ENCODE measurements around the gene SLC16A7. TPM values are rescaled to one million over a fixed set of nuclear protein-coding genes. Genes with fewer than 3 reads are reported as not detected.

Gene SLC16A7
- polyA plus RNA-seq, 3 donors, result 3.2 to 4.1 (median 3.4) TPM

DNA sequence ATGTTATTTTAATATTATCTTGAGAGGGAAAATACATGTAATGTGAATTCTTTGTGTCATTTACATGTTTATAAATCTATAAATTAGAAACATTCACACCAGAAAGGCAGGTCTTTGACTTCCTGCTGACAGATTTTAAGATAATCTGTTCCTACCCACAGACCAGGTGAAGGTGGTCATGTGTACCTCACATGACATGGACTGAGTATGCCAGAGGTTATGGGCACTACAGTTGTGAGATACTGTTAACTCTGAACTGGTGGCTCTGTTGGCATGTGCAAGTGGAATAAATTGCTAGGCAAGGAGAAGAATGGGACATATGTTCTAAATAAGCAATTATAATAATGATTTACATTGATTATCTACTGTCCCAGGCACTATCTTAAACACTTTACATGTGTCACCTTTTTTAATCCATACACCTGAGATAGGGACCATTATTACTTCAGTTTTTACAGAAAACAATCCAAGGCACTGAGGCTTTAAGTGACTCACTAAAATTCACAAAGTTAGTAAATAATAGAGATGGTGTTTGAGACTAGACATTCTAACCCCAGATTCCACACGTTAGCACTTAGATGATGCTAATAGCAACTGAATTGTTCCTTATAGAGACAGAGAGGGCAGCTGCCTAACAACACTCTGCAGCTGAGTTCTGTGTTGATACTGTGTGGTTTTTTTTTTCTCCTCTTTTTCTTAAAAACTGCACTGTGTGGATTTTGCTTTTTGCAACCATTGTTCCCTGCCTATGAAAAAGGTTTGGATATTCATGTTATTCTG, 23.8 kb downstream of the SLC16A7 start:
- DNase-seq, result no peak

DNA sequence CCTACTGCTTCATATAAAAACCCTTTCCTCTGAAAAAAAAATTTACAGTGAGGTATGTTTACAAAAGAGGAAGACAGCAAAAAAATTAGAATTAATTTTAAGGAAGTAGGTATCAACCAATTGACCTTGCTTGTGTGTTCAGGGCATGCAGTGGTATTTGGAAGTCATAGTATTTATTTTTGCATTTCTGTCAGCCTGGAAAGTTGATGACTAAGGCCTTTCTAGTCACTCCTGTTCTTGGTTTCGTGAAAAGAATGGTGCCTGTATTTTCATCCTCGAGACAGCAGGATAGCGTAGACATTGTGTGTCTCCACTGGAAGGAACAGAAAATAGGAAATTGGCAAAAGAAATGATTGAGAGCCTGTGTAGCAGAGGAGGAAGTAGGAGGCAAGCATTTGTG, 24.5 kb downstream of the SLC16A7 start:
- no peak for DNase-seq

DNA sequence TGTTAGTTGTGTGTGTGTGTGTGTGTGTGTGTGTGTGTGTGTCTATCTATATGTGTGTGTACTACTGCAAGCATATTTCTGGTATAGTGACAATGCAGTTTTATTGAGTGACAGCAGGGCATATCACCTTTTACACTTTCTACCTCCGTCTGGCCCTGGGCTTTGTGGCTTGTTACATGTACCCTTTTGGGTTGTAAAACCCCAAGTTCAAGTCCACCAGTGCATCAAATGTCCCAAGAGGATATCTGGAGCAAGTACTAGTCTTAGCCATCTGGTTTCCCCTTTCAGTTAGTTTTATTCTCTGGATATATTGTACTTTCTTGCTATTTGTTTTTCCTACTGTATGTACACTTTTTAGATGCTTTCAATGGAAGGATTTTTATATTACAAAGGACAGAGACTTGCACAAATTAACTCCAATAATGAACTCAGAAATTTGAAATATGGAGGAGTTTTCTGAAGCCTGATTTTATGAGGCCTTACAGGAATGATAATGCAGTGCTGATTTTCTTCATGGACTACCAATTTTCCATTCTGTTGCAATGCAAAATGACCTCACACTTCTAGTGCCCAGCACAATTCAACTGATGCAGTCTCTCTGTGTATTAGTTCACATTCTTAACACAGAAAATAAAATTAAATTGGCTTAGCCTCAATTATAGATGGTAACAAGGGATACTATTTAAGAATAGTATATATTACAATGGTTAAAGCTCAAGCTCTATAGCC, 29.1 kb downstream of the SLC16A7 start:
- DNase-seq, result no peak

DNA sequence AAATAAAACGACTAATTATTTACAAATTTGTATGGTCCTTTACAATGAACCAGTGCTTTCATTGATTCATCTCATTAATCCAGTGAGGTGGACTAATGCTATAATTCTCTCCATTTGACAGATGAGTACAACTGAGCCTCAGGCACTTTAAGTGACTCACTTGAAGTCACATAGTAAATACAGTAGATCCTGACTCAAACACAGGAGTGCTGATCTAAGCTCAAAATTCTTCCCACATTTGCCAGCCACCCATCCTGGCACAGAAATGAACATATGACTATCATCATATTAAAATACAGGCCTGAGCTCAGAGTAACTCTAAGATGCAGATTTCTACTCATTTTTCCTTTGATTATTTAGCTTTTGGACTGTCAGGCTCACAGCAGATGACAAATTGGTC, 30.6 kb downstream of the SLC16A7 start:
- no peak for DNase-seq

DNA sequence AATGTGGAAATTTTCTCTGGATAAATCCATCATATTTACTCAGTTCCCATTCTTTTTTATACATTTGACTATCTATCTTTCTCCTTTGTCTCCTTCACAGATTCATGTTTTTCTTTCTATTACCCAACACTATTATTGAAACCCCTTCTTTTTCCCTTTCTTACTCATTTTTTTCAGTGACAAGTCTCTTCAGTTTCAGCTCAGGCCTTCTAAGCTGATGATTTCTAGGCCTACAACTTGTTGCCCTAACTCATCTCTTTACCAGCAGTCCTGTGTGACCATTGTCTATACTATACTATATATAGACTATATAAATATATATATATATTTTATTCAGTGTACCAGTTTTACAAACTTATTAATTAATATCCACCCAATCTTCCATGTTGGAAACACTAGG, 31.8 kb downstream of the SLC16A7 start:
- DNase-seq, result no peak

DNA sequence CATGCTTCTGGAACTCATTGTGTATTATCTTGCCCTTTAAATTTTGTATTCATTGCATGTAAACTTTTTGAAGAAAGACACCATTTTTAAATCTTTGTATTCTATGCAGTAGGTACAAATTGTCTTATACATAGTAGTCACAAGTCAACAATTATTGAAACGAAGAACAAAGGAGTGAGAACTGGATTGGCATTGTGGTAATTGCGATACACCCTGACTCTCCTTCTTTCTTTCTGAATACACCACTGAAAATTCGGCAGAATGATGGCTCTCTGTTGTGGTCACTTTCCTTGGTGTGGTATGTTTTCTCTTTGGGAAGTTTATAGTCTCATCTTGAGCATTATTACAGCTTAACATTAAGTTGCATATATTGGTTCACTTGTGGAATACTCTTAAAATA, 34.1 kb downstream of the SLC16A7 start:
- DNase-seq, result no peak

DNA sequence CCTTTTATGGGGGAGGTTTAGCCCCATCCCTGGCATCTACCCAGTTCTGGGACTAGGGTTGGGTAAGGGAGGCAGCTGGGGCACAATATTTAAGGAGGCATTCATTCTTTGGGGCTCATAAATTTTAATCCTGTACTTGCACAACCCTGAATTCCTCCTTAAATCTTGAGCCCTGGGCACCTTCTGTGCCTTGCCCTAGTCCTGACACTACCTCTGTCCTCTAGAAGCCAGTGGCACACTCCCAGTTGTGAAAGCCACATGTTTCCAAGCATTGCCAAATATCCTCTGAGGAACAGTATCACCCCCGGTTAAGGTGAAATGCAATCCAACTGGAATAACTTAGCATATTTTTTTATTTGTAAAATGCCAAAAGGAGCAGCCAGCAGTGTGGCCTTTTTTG, 36.6 kb downstream of the SLC16A7 start:
- DNase-seq, result no peak

DNA sequence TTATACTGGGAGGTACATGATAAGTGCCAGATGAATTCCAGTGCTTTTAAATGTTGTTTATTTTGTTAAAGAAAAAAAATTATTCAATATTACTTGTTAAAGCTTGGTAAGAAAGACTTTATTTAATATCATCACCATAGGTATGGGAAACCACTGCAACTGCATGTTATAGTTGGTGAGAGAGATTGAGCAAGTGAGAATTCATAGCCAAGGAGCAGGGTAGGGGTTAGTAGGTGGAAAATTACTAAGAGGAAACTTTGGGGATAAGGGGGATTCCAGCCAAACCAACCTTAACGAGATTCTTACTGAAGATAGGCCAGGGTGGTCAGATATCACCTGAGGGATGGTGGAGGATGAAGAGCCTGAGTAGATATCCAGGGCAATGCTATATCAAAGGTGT, 38.4 kb downstream of the SLC16A7 start:
- no peak for DNase-seq

DNA sequence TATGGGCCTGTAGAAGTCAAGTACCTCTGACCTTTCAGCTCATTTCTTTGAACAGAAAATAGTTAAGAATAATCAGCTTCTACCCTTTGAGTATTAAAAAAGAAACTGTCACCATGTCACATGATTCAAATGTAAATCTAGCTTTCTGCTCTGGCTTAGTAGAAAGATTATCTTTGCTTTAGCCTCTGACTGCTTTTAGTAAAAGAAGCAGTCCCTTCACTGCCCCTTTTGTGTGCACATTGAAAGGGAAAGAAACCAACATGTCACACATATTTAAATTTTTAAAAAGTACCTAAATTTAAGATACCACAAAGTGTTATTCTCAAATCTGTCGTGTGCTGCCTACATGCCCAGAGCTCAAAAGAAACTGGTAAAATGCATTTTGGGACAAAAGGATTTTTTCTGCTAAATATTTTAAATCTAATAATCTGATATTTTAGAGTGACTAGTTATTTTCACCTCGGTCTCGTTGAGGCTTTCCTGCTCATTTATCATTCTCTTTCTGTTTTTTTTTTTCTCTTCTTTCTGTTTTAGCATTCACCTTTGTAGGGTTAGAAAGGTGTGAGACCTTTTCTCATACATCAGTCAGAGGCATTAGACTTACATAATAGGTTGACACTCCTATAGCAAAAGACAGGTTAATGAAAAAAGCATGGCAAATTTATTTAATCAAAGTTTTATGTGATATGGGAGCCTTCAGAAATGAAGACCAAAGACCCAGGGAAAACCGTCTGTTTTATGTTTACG, 41.3 kb downstream of the SLC16A7 start:
- DNase-seq, result no peak

DNA sequence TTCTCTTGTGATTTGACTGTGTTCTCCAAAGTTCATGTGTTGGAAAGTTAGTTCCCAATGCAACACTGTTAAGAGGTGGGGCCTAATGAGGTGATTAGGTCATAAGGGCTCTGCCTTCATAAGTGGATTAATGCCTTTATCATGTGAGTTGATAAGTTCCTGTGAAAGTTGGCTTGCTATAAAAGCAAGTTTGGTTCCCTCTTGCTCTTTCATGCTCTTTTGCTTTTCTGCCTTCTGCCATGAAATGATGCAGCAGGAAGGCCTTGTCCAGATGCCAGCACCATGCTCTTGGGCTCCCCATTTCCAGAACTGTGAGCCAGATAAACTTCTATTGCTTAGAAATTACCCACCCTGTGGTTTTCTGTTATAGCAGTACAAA, 41.9 kb downstream of the SLC16A7 start:
- DNase-seq, result no peak

DNA sequence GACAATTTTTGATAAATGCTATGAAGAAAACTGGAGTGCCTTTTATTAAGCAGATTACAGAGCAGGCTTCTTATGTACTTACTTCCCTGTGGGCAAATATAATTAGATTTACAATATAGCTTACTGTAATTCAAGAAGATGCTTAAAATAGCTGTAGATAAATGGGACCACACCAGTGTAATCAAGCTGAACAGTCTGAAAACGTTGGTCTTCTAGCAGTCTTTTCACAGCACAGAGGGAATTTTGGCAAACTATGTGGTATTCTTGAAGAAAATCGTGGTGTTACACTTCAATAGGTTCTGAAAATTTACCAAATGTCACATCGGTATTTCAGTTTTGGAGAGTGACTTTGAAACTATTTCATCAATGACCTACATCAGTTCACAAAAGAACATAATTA, 47.7 kb downstream of the SLC16A7 start:
- DNase-seq, result no peak

DNA sequence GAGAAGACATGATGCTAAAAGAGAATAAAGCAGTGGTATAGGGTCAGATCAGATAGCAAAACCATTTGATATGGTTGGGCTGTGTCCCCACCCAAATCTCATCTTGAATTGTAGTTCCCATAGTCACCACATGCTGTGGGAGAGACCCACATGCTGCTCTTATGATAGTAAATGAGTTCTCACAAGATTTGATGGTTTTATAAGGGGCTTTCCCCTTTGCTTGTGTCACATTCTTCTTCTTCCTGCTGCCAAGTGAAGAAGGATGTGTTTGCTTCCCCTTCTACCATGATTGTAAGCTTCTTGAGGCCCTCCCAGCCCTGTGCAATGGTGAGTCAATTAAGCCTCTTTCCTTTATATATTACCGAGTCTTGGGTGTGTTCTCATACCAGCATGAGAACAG, 49.4 kb downstream of the SLC16A7 start:
- no peak for DNase-seq

DNA sequence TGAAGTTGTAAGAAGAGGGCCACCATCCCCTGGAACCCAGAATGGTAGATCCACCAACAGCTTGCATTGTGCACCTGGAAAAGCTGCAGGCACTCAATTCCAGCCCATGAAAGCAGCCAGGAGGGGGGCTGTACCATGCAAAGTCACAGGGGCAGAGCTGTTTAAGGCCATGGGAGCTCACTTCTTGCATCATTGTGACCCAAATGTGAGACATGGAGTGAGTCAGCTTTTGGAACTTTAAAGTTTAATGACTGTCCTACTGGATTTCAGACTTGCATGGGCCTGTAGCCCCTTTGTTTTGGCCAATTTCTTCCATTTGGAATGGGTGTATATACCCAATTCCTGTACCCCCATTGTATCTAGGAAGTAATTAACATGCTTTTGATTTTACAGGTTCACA, 50.8 kb downstream of the SLC16A7 start:
- no peak for DNase-seq

DNA sequence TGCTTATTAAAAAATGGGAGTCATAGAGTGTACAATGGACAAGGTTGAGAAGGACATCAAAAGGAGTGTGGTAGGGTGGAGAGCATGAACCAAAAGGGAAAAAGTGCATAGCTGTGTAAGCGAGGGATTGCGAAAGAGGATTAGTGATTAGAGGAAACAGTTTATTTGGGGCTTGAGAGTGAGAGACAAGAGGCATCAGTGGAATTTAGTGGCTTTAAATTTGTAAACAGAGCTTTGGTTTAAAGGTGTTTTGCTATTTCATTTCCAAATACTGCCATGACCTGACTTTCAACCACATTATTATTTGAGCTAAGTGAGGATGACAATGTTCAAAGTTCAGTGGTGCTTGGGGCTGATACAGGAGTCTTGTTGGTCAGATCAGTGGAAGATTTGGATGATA, 53.4 kb downstream of the SLC16A7 start:
- DNase-seq, result no peak

DNA sequence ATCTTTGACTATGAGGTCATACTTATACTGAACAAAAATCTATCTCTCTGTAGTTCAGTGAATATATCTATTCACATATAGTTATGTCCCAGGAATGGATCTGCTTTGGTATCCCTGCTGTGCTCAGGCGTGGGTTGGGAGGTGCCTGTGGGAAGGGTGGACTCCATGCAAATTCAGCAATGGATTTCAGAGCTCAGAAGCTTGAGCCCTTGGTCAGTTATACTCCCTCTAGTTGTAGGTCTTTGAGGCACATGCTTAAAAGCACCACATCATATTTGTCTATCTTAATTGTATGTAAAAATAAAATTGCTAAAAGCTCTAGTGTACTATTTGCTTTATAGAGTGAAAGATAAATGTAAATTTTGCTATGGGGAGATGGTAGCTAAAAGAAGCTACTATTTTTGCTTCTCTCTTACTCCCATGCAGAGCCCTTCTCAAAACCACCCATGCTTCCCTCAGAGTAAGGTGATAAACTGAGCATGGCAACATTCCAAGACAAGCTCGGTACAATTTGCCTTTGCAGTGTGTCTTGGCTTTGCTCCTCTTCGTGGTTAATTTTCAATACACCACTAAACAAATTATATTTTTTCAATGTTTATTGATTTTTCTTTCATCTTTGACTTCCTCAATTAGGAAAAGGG, 54.9 kb downstream of the SLC16A7 start:
- DNase-seq, result no peak

DNA sequence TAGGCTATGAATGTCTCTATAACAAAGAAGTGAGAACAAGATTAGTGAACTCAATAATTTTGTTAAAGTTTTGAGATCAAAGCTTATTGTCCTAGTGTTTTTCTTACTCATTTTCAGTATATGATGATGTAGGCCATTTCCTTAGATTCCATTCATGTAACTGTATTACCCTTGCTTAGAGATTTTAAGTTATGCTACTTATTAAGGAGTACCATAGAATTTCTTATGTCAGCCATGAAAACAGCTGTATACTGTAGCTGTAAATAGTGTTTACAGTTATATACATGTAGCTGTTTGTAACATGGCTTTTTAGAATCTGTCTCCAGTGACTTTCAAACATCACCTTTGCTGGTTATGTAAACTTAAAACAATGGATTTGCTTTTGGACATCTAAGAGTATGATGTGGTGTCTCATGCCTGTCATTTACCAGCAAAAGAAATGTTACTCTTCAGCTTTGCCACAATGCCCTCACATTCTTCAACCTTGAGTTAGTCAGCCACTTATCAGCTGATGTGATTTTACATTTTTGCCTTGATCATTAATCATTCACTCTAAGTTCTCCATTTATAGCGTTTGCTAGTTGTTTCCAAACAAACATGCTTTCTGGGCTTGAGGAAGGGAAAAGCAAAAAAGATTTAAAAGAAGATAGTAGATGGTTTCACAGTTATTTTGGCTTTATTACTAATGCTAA, 55.5 kb downstream of the SLC16A7 start:
- peak; percentile 4 for DNase-seq

DNA sequence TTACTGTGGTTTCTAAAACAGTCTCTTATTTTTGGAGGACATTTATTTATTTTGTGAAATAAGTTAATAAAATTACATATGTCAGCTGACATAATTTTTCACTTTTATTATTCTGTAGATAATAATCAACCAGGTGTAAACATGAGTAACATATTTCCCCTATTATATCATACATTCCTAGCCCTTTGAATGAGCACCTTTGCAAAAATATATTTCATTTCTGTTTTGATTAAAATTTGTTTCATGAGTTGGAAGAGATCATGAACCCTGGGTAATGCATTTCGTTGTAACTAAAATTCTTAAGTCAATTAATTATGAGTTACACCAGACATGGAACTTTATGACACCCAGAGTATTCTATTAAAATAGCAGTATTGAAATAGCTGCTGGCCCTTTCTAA, 56.3 kb downstream of the SLC16A7 start:
- DNase-seq, result no peak

DNA sequence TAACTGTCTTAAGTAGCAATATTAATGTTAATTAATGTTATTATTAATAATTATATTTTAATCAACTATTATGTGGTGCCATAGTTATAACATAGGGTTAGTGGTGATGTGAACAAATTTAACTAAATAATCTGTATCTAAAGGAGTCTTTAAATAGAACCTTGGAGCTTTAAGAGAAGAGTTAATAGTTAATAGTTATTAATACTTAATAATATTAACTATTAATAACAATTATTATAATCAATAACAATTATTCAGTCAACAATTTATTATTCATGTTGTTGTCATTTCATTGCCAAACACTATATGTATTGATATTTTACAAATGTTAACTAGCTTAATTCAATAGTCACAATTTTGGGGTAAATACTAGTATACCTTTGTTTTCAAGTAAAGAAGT, 58.2 kb downstream of the SLC16A7 start:
- DNase-seq, result no peak

DNA sequence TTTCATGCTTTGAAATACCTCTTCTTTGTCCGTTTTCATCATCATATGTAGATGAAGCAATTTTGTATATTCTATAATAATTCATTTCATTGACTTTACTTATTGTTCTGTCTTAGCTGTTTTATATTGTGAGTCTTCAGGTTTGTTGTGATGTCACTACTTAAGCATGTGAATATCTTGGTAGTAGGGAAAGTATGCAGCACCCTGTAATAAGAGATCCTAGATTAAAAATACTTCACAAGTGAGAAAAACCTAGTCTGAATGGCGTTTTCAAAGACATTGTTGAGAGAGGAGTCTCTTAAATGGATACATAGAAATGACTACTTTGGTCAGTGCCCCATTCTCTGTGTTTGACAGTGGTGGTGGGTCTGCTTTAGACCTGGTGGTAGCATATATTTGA, 61.4 kb downstream of the SLC16A7 start:
- DNase-seq, result no peak

DNA sequence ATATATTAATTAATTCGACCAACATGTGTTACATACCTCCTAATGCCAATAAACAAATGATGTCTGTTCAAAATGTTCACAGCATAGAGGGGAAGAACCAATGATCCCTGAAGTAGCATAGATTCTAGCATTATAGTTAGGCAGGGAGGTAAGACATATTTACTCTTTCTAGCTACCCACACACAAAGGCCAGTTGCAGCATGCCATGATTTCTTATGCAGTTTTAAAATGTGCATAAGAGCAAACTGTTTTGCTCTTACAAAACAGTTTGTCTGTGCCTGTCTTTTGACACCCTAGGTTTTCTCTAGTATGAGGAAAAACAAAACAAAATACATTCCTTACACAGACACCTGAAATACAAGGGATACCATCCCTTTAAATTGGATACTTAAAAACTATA, 61.9 kb downstream of the SLC16A7 start:
- no peak for DNase-seq

DNA sequence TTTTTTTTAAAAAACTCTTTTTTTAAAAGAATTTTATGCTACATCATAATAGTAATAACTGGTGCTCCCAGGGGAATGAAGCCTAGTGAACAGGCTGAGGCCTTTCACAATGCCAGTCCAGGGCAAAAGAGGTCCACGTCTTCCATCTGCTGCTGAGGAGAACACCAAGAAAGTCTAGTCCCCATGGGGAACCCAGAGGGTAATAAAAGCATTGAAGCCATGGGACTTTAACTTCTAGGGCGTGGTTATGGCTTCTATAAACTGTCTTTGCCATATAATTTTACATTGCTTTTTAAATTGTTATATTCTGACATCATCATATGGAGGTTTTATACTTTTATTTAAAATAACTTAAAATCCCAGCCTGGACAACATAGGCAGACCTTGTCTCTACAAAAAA, 64.3 kb downstream of the SLC16A7 start:
- DNase-seq, result no peak

All from renal pelvis (tissue), 4 donors.